Ascending aorta (tissue), 2 donors: ENCODE measurements around the gene LYPD8. TPM values are rescaled to one million over a fixed set of nuclear protein-coding genes. Genes with fewer than 3 reads are reported as not detected.

Source experiments
- DNase-seq, 2 donors: peaks; one replicate each; pipeline ENCODE4 v3.0.0-alpha.2; 2019; ENCODE audit warnings: low spot score in 2 of 2
- H3K27ac ChIP-seq, 2 donors: fragments of 200-600 bp; sonication (generic); one replicate each; pipeline ENCODE4 v1.5.1; 2016 to 2017; ENCODE audit warnings: mild to moderate bottlenecking in 1 of 2
- H3K27me3 ChIP-seq: fragments of 200-600 bp; sonication (generic); one replicate; pipeline ENCODE4 v1.5.1; 2017
- H3K36me3 ChIP-seq, 2 donors: fragments of 200-600 bp; sonication (generic); one replicate each; pipeline ENCODE4 v1.5.1; 2016
- H3K4me1 ChIP-seq, 2 donors: fragments of 200-600 bp; sonication (generic); one replicate each; pipeline ENCODE4 v1.5.1; 2016 to 2017; ENCODE audit warnings: mild to moderate bottlenecking in 1 of 2
- H3K4me3 ChIP-seq, 2 donors: fragments of 200-600 bp; sonication (generic); one replicate each; pipeline ENCODE4 v1.5.1; 2016 to 2017; ENCODE audit warnings: mild to moderate bottlenecking in 1 of 2
- H3K9me3 ChIP-seq, 2 donors: fragments of 200-600 bp; sonication (generic); one replicate each; pipeline ENCODE4 v1.5.1; 2016
- intact Hi-C: fragments of 100-400 bp; cut with DNase I; formaldehyde crosslinking; loops from one replicate; pipeline ENCODE4 v1.15.1; 2023
- total RNA-seq: library from RNA; depleted of rRNA; stranded (reverse); fragments of >200 nt; gene quantifications from one replicate; pipeline ENCODE4 v1.1.0, GENCODE V29; 2016
- TF ChIP-seq, protein P1 (sequence below), 3 experiments: fragments of 200-600 bp in 2 of 3; fragments of 450-650 bp in 1 of 3; sonication (generic) in 2 of 3; IDR thresholded peaks; one replicate each; pipeline ENCODE4 v1.5.1; 2016 to 2019; ENCODE audit warnings: antibody characterized with exemption in 3 of 3, mild to moderate bottlenecking in 1 of 3, moderate library complexity in 1 of 3

Gene LYPD8
- total RNA-seq, 1 donor from 2014 or later, result not detected

DNA sequence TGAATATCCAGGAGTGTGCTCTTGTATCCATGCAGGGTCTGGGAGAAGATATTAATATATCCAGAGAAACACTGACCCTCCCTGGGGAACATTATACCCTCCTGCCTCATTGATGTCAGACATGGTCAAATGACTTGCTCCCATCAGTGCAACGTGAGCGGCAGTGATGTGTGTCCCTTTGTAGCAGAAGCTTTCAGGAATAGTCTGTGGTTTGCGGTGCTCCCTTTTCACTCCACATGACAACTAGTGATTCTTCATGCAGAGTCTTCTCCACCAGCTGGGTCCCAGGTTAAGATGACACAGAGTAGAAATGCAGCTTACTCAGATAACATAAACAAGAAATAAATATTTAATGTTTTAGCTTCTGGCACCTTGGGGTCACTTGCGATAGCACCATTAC, 31.9 kb upstream of the LYPD8 start:
- DNase-seq, result no peak
- Histone ChIP-seq H3K4me1 (no peaks in the 10 kb centered on the region), H3K9me3 (no peaks in the 10 kb centered on the region), H3K27ac (no peak overlapping the region), H3K36me3 (no peaks in the 10 kb centered on the region), H3K27me3 (no peaks in the 10 kb centered on the region), H3K4me3 (no peak overlapping the region)
- TF ChIP-seq, protein P1, sequence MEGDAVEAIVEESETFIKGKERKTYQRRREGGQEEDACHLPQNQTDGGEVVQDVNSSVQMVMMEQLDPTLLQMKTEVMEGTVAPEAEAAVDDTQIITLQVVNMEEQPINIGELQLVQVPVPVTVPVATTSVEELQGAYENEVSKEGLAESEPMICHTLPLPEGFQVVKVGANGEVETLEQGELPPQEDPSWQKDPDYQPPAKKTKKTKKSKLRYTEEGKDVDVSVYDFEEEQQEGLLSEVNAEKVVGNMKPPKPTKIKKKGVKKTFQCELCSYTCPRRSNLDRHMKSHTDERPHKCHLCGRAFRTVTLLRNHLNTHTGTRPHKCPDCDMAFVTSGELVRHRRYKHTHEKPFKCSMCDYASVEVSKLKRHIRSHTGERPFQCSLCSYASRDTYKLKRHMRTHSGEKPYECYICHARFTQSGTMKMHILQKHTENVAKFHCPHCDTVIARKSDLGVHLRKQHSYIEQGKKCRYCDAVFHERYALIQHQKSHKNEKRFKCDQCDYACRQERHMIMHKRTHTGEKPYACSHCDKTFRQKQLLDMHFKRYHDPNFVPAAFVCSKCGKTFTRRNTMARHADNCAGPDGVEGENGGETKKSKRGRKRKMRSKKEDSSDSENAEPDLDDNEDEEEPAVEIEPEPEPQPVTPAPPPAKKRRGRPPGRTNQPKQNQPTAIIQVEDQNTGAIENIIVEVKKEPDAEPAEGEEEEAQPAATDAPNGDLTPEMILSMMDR (IDR thresholded peaks at IDR 0.05), result no peak
- intact Hi-C loops, result no loop called here

DNA sequence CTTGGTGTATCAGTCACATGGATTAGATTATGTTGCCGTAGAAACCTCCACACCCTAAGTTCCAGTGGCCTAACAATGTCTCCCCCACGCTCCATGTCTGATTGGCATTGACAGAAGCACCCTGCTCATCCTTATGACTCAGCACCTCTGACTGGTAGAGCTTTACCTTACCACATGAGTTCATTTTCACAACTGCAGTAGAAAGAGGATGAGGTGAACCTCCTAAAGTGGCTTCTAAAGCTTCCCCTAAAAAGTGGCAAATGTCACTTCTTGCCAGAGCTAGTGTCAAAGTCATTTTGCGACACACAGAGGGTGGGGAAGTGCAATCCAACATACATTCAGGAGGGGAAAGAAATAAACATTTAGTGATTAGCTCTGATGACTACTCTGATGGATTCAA, 30.6 kb upstream of the LYPD8 start:
- TF ChIP-seq, protein P1 (IDR thresholded peaks at IDR 0.05), result no peak
- Histone ChIP-seq H3K36me3 (no peaks in the 10 kb centered on the region), H3K9me3 (no peaks in the 10 kb centered on the region), H3K4me3 (no peak overlapping the region), H3K27me3 (no peaks in the 10 kb centered on the region), H3K4me1 (no peaks in the 10 kb centered on the region), H3K27ac (no peak overlapping the region)
- intact Hi-C loops, result no loop called here
- no peak for DNase-seq

DNA sequence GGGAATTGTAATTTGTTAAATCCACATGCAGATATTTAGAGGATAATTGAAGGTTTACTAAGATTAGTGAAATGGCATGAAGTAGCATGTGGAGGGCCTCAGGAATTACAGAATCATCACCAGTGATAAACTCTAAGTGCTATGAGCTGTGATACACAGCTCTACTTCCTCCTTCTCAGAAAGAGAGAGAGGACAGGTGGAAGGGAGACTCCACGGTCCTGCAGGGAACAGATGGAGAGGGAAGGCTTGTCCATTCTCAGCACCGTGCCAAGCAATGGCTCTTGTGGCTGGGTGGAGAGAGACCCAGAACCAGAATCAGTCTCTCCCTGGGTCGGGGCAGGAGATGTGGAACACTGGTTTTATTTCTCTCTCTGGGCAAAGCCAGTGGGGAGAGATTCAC, 27.8 kb upstream of the LYPD8 start:
- Histone ChIP-seq H3K4me3 (no peak overlapping the region), H3K9me3 (no peaks in the 10 kb centered on the region), H3K4me1 (no peaks in the 10 kb centered on the region), H3K36me3 (no peaks in the 10 kb centered on the region), H3K27me3 (no peaks in the 10 kb centered on the region), H3K27ac (no peak overlapping the region)
- TF ChIP-seq, protein P1 (IDR thresholded peaks at IDR 0.05), result no peak
- DNase-seq, result no peak
- intact Hi-C loops, result no loop called here

DNA sequence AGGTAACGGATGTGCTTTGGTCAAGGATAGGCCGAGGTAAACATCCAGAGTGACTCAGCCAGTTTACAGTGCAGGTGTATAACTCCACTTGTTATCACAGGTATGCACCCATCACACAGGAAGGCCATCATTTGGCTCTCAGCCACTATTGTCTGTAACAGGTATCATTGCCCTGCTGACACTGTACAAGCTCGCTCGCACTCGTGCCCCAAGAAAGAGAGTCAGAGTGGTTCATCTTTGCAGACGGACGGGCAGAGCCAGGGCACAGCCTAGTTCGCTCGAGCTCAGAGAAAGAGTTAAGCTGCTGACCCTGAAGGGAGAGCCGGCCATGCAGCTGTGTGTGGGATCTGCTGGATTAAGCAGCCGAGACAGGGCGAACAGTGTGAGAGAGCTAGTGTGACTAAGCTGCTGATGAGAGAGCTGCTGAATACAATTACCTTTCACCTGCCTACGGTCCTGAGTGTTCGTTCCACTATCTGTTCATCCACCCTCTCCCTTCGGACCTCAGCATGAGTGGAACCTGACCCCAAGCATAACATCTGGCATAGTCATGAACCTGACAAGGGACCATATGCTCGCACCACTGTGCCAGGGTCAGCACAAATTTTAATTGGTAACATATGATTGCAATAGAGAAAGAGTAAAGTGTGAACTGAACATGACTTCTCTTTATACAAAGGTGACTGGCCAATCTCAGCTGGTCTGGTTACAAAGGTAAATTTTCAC, 27.0 kb upstream of the LYPD8 start:
- H3K27ac ChIP-seq, result no peak overlapping the region
- peaks cover 0 to under 1% of the 10 kb centered on the region in 2 donors for H3K9me3 ChIP-seq
- no peaks in the 10 kb centered on the region for H3K36me3 ChIP-seq
- DNase-seq, result no peak
- H3K4me3 ChIP-seq, result no peak overlapping the region
- TF ChIP-seq, protein P1 (IDR thresholded peaks at IDR 0.05), result no peak
- no peaks in the 10 kb centered on the region for H3K27me3 ChIP-seq
- intact Hi-C loops, result no loop called here
- H3K4me1 ChIP-seq, result no peaks in the 10 kb centered on the region

DNA sequence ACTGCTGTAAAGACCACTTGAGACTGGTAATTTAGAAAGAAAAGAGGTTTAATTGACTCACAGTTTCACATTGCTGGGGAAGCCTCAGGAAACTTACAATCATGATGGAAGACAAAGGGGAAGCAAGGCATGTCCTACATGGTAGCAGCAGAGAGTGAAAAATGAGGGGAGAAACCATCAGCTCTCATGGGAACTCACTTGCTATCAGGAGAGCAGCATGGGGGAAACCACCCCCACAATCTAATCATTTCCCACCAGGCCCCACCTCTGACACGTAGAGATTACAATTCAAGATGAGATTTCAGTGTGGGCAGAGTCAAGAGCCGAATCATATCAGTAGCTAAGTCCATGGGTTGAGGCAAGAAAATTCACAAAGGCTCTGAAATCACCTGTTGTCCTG, 23.8 kb upstream of the LYPD8 start:
- H3K4me3 ChIP-seq, result no peak overlapping the region
- H3K9me3 ChIP-seq, result peaks cover 5 to 13% of the 10 kb centered on the region in 2 donors
- TF ChIP-seq, protein P1 (IDR thresholded peaks at IDR 0.05), result no peak
- H3K36me3 ChIP-seq, result no peaks in the 10 kb centered on the region
- no peaks in the 10 kb centered on the region for H3K4me1 ChIP-seq
- no peaks in the 10 kb centered on the region for H3K27me3 ChIP-seq
- no peak overlapping the region for H3K27ac ChIP-seq
- no peak for DNase-seq
- intact Hi-C loops, result no loop called here
